ENCODE measurements around the gene UBE2R2. TPM values are rescaled to one million over a fixed set of nuclear protein-coding genes. Genes with fewer than 3 reads are reported as not detected.

Gene UBE2R2
- total and polyA plus RNA-seq, 2 of the 8 experiments (the other 6 are each of a cell fraction or from before 2014, with no cell fraction given): 19.4 to 42.1 TPM

DNA sequence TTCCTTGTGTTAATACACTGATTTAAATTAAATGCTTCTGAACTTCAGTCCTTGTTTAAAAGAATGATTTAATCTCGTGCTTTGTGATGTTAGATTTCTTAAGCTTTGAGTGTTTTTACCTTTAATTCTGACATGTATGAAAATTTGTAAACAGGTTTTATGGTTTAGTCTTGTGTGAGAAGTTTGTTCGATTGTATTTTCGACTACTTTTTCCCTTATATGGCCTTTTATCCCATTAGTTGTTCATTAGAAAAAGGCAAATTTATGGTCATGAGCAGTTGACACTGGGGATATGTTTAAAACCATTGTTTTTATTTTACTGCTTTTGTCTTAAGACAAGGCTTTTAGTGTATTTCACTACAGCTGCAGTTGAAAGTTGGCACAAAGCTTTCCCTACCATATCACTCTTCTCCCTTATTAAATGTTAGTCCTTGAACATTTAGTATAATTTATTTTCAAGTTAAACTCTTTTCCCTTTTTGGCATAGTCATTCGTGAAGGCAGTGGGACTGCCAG, 3.3 kb downstream of the UBE2R2 start (continued):
- TF ChIP-seq, protein P1, sequence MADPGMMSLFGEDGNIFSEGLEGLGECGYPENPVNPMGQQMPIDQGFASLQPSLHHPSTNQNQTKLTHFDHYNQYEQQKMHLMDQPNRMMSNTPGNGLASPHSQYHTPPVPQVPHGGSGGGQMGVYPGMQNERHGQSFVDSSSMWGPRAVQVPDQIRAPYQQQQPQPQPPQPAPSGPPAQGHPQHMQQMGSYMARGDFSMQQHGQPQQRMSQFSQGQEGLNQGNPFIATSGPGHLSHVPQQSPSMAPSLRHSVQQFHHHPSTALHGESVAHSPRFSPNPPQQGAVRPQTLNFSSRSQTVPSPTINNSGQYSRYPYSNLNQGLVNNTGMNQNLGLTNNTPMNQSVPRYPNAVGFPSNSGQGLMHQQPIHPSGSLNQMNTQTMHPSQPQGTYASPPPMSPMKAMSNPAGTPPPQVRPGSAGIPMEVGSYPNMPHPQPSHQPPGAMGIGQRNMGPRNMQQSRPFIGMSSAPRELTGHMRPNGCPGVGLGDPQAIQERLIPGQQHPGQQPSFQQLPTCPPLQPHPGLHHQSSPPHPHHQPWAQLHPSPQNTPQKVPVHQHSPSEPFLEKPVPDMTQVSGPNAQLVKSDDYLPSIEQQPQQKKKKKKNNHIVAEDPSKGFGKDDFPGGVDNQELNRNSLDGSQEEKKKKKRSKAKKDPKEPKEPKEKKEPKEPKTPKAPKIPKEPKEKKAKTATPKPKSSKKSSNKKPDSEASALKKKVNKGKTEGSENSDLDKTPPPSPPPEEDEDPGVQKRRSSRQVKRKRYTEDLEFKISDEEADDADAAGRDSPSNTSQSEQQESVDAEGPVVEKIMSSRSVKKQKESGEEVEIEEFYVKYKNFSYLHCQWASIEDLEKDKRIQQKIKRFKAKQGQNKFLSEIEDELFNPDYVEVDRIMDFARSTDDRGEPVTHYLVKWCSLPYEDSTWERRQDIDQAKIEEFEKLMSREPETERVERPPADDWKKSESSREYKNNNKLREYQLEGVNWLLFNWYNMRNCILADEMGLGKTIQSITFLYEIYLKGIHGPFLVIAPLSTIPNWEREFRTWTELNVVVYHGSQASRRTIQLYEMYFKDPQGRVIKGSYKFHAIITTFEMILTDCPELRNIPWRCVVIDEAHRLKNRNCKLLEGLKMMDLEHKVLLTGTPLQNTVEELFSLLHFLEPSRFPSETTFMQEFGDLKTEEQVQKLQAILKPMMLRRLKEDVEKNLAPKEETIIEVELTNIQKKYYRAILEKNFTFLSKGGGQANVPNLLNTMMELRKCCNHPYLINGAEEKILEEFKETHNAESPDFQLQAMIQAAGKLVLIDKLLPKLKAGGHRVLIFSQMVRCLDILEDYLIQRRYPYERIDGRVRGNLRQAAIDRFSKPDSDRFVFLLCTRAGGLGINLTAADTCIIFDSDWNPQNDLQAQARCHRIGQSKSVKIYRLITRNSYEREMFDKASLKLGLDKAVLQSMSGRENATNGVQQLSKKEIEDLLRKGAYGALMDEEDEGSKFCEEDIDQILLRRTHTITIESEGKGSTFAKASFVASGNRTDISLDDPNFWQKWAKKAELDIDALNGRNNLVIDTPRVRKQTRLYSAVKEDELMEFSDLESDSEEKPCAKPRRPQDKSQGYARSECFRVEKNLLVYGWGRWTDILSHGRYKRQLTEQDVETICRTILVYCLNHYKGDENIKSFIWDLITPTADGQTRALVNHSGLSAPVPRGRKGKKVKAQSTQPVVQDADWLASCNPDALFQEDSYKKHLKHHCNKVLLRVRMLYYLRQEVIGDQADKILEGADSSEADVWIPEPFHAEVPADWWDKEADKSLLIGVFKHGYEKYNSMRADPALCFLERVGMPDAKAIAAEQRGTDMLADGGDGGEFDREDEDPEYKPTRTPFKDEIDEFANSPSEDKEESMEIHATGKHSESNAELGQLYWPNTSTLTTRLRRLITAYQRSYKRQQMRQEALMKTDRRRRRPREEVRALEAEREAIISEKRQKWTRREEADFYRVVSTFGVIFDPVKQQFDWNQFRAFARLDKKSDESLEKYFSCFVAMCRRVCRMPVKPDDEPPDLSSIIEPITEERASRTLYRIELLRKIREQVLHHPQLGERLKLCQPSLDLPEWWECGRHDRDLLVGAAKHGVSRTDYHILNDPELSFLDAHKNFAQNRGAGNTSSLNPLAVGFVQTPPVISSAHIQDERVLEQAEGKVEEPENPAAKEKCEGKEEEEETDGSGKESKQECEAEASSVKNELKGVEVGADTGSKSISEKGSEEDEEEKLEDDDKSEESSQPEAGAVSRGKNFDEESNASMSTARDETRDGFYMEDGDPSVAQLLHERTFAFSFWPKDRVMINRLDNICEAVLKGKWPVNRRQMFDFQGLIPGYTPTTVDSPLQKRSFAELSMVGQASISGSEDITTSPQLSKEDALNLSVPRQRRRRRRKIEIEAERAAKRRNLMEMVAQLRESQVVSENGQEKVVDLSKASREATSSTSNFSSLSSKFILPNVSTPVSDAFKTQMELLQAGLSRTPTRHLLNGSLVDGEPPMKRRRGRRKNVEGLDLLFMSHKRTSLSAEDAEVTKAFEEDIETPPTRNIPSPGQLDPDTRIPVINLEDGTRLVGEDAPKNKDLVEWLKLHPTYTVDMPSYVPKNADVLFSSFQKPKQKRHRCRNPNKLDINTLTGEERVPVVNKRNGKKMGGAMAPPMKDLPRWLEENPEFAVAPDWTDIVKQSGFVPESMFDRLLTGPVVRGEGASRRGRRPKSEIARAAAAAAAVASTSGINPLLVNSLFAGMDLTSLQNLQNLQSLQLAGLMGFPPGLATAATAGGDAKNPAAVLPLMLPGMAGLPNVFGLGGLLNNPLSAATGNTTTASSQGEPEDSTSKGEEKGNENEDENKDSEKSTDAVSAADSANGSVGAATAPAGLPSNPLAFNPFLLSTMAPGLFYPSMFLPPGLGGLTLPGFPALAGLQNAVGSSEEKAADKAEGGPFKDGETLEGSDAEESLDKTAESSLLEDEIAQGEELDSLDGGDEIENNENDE (IDR thresholded peaks at IDR 0.05; ENCODE audit: insufficient replicate concordance, low read length): no peak
- TF ChIP-seq EP300 (IDR thresholded peaks at IDR 0.05; ENCODE audit: borderline replicate concordance in 1 of 2, low read depth in 2 of 2, low read length in 2 of 2): no peak
- TF ChIP-seq, protein P2, sequence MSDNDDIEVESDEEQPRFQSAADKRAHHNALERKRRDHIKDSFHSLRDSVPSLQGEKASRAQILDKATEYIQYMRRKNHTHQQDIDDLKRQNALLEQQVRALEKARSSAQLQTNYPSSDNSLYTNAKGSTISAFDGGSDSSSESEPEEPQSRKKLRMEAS (IDR thresholded peaks at IDR 0.05): no peak
- TF ChIP-seq SIRT6 (IDR thresholded peaks at IDR 0.05; ENCODE audit: low read length): no peak
- no peak for TF ChIP-seq CBX8 (IDR thresholded peaks at IDR 0.05; ENCODE audit: borderline replicate concordance, low read depth, low read length)
- TF ChIP-seq TBP (IDR thresholded peaks at IDR 0.05; ENCODE audit: low read depth, low read length): no peak
- TF ChIP-seq, protein P3, sequence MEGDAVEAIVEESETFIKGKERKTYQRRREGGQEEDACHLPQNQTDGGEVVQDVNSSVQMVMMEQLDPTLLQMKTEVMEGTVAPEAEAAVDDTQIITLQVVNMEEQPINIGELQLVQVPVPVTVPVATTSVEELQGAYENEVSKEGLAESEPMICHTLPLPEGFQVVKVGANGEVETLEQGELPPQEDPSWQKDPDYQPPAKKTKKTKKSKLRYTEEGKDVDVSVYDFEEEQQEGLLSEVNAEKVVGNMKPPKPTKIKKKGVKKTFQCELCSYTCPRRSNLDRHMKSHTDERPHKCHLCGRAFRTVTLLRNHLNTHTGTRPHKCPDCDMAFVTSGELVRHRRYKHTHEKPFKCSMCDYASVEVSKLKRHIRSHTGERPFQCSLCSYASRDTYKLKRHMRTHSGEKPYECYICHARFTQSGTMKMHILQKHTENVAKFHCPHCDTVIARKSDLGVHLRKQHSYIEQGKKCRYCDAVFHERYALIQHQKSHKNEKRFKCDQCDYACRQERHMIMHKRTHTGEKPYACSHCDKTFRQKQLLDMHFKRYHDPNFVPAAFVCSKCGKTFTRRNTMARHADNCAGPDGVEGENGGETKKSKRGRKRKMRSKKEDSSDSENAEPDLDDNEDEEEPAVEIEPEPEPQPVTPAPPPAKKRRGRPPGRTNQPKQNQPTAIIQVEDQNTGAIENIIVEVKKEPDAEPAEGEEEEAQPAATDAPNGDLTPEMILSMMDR (IDR thresholded peaks at IDR 0.05; ENCODE audit: control extremely low read depth in 1 of 3, insufficient read depth in 1 of 3, low read depth in 1 of 3, low read length in 3 of 3): no peak
- no peak for TF ChIP-seq KDM5A (IDR thresholded peaks at IDR 0.05; ENCODE audit: low read length)
